ENCODE measurements around the gene SPATA31D1.
"Not testable (repeated sequence)": the region's sequence is repeated elsewhere in the genome, so short reads cannot be mapped to it uniquely, and the experiment has no call there.

The SPATA31D1 gene

GRCh38 chr9:81988472-81988871 lies at the start of gene SPATA31D1:
TSS of gene SPATA31D1 (plus strand) at chr9:81988772. CDS start at chr9:81988819, 47 bp downstream.
- not testable (repeated sequence) for H3K27ac ChIP-seq

GRCh38 chr9:81943393-81943792 lies 45.2 kb upstream of the SPATA31D1 start, which contains the start of gene SPATA31D3:
TSS of gene SPATA31D3 (plus strand) at chr9:81943500. CDS start at chr9:81943586, 86 bp downstream.
- not testable (repeated sequence) for H3K27ac ChIP-seq

- H3K27ac ChIP-seq: not testable (repeated sequence)
Observed at GRCh38 chr9:81948650-81949049, 39.9 kb upstream of the SPATA31D1 start.

GRCh38 chr9:81953096-81953495 lies 35.5 kb upstream of the SPATA31D1 start:
- TF ChIP-seq ZFX (IDR thresholded peaks at IDR 0.05; ENCODE audit: borderline replicate concordance) (no peak), CTCF (IDR thresholded peaks at IDR 0.05) (no peak)

GRCh38 chr9:81955625-81956024 lies 32.9 kb upstream of the SPATA31D1 start:
- no peak overlapping the region for H3K27ac ChIP-seq
- TF ChIP-seq CTCF (IDR thresholded peaks at IDR 0.05): no peak
- no peak for TF ChIP-seq ZFX (IDR thresholded peaks at IDR 0.05; ENCODE audit: borderline replicate concordance)

More at GRCh38 chr9:81953096-81953495, 35.5 kb upstream of the SPATA31D1 start:
- H3K27ac ChIP-seq: no peak overlapping the region

- TF ChIP-seq ZFX (IDR thresholded peaks at IDR 0.05; ENCODE audit: borderline replicate concordance) (no peak), CTCF (IDR thresholded peaks at IDR 0.05) (no peak)
- H3K27ac ChIP-seq: no peak overlapping the region
Observed at GRCh38 chr9:81964218-81965171, 24.1 kb upstream of the SPATA31D1 start.

GRCh38 chr9:81968026-81968425 lies 20.5 kb upstream of the SPATA31D1 start:
- no peak for TF ChIP-seq ZFX (IDR thresholded peaks at IDR 0.05; ENCODE audit: borderline replicate concordance)
- no peak for TF ChIP-seq CTCF (IDR thresholded peaks at IDR 0.05)
- H3K27ac ChIP-seq: no peak overlapping the region

- no peak overlapping the region for H3K27ac ChIP-seq
- TF ChIP-seq ZFX (IDR thresholded peaks at IDR 0.05; ENCODE audit: borderline replicate concordance) (no peak), CTCF (IDR thresholded peaks at IDR 0.05) (no peak)
Observed at GRCh38 chr9:81969971-81970370, 18.6 kb upstream of the SPATA31D1 start.

- H3K27ac ChIP-seq: no peak overlapping the region
- TF ChIP-seq ZFX (IDR thresholded peaks at IDR 0.05; ENCODE audit: borderline replicate concordance) (no peak), CTCF (IDR thresholded peaks at IDR 0.05) (no peak)
Observed at GRCh38 chr9:81971727-81972126, 16.8 kb upstream of the SPATA31D1 start.

Data from 22Rv1 (cell line).